ENCODE data around the gene CBLN1. TPM values are rescaled to one million over a fixed set of nuclear protein-coding genes. Genes with fewer than 3 reads are reported as not detected.
A peak's percentile ranks its signal among the peaks of the same experiment; 100 is the strongest.

Gene CBLN1
- total RNA-seq, 1 experiment from 2014 or later = not detected

DNA sequence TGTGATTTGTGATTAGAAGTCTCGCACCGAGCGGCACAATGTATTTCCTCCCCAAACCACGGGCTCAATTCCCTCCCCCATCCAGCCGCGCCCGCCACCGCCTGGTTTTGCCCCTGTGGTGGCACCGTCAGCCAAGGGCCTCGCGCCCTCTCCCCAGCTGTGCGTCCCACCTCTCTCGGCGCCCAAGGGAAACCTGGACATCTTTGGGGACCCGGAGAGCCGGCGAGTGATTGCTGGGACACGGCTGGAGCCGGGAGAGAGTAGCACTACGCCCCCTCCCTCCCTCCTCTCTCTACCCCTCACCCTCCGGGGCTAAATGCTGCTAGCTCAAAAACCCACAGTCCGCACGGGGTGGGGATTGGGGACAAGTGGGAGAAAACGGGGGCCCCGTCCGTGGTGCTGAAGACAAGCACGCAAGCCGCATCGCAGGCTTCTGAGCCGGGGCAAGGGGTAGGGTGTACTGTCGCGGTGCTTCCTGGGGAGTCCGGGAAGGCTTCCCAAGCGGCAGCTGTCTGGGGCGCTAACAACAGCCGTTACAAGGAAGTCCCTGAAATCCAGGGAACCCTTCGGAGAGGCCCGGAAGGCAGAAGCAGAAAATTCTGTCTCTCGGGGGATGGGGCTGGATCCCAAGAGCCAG lies 1.4 kb downstream of the CBLN1 start:
- H3K27ac ChIP-seq (ENCODE audit: low read depth, low read length) = no peak overlapping the region
- H3K4me1 ChIP-seq (ENCODE audit: control insufficient read depth in 1 of 2, insufficient read depth in 2 of 2, low read length in 2 of 2) = no peaks in the 10 kb centered on the region
- ChIA-PET POLR2A (no interaction called here), RAD21 (ENCODE audit: low non-redundant PET in 1 of 2, low total read pairs in 2 of 2, uncharacterized antibody in 2 of 2, unreplicated experiment in 2 of 2) (no interaction called here), CTCF (no interaction called here)
- TF ChIP-seq SIN3A (IDR thresholded peaks at IDR 0.05; ENCODE audit: low read depth) = no peak
- TF ChIP-seq, protein P1, sequence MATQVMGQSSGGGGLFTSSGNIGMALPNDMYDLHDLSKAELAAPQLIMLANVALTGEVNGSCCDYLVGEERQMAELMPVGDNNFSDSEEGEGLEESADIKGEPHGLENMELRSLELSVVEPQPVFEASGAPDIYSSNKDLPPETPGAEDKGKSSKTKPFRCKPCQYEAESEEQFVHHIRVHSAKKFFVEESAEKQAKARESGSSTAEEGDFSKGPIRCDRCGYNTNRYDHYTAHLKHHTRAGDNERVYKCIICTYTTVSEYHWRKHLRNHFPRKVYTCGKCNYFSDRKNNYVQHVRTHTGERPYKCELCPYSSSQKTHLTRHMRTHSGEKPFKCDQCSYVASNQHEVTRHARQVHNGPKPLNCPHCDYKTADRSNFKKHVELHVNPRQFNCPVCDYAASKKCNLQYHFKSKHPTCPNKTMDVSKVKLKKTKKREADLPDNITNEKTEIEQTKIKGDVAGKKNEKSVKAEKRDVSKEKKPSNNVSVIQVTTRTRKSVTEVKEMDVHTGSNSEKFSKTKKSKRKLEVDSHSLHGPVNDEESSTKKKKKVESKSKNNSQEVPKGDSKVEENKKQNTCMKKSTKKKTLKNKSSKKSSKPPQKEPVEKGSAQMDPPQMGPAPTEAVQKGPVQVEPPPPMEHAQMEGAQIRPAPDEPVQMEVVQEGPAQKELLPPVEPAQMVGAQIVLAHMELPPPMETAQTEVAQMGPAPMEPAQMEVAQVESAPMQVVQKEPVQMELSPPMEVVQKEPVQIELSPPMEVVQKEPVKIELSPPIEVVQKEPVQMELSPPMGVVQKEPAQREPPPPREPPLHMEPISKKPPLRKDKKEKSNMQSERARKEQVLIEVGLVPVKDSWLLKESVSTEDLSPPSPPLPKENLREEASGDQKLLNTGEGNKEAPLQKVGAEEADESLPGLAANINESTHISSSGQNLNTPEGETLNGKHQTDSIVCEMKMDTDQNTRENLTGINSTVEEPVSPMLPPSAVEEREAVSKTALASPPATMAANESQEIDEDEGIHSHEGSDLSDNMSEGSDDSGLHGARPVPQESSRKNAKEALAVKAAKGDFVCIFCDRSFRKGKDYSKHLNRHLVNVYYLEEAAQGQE (IDR thresholded peaks at IDR 0.05; ENCODE audit: low read depth) = peak; percentile 13; the same call in 1 of the 2 replicates
- H3K9me3 ChIP-seq (ENCODE audit: control insufficient read depth in 1 of 2, insufficient read depth in 1 of 2, low read depth in 1 of 2, low read length in 2 of 2) = no peaks in the 10 kb centered on the region
- H3K36me3 ChIP-seq (ENCODE audit: control insufficient read depth in 1 of 2, insufficient read depth in 2 of 2, low read length in 2 of 2) = no peaks in the 10 kb centered on the region
- DNase-seq (ENCODE audit: low read depth, low spot score) (no peak), ATAC-seq (no peak)
- no peak overlapping the region for H3K9ac ChIP-seq (ENCODE audit: low read length)
- no peaks in the 10 kb centered on the region for H3K27me3 ChIP-seq (ENCODE audit: insufficient read depth, low read length)
- no peak overlapping the region for H2AFZ ChIP-seq (ENCODE audit: low read depth, low read length, poor library complexity, severe bottlenecking)
- intact Hi-C loops (cut with micrococcal nuclease) = no loop called here
- H3K4me3 ChIP-seq (replicated peaks in 1 of 2; ENCODE audit: low read depth in 1 of 2, low read length in 2 of 2) = no peak overlapping the region
- no TSS peak for BruUV-seq (replicated peaks)
- no peak overlapping the region for H3K4me2 ChIP-seq (ENCODE audit: low read length)
- no peaks in the 10 kb centered on the region for H3K79me2 ChIP-seq (ENCODE audit: insufficient read depth, low read length)
- no peaks in the 10 kb centered on the region for H4K20me1 ChIP-seq (ENCODE audit: insufficient read depth)
- no peaks in the 10 kb centered on the region for H3K9me2 ChIP-seq (ENCODE audit: insufficient read depth)

DNA sequence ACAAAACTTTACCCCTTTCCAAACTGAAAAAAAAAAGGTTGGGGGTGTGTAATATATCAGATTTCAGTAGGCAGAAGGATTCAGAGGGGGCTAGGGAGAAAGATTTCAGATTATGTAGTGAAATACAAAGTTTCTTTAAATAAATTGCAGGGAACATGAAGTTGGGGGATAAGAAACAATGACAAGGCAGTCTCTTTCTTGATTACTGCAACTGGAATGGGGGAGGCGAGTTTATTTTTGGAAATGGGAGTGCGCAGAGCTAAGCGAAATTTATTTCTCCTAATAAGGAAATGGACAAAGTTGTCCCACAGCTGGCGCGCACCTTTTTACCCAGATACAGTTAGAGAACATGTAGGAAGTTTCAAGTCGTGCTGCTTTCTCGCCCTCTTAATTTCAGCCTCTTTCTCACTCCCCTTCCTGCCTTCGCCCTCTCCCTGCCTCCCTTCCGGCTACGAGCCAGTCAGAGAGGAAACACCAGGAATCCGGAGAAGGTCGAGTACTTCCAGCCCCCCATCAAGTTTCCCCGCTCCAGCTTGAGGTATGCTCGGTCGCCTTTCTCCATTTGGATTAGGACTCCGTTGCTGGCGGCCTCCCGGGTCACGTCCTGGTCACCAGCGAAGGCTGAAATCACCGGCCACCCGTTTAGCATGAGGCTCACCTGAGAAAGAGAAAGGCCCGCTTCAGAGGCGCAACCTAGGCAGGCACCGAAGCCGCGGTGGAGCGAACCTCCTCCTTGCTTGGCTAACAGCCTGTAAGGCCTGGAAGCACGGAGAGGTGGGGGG lies 2.5 kb downstream of the CBLN1 start:
- BruUV-seq (replicated peaks) = no TSS peak
- CTCF ChIA-PET = no interaction called here
- H3K4me2 ChIP-seq (ENCODE audit: low read length) = no peak overlapping the region
- H3K36me3 ChIP-seq (ENCODE audit: control insufficient read depth in 1 of 2, insufficient read depth in 2 of 2, low read length in 2 of 2) = no peaks in the 10 kb centered on the region
- TF ChIP-seq, protein P2, sequence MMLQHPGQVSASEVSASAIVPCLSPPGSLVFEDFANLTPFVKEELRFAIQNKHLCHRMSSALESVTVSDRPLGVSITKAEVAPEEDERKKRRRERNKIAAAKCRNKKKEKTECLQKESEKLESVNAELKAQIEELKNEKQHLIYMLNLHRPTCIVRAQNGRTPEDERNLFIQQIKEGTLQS (IDR thresholded peaks at IDR 0.05) = no peak
- TF ChIP-seq POLR2AphosphoS5 (IDR thresholded peaks at IDR 0.05; ENCODE audit: low read depth, low read length) (no peak), YY1 (IDR thresholded peaks at IDR 0.05; ENCODE audit: extremely low read depth, insufficient replicate concordance, low read depth, low read length) (no peak), JUND (IDR thresholded peaks at IDR 0.05) (no peak), TCF7L2 (IDR thresholded peaks at IDR 0.05; ENCODE audit: borderline replicate concordance, extremely low read depth, insufficient read depth, insufficient read length) (no peak), SRF (IDR thresholded peaks at IDR 0.05; ENCODE audit: low read depth) (no peak)
- H3K4me1 ChIP-seq (ENCODE audit: control insufficient read depth in 1 of 2, insufficient read depth in 2 of 2, low read length in 2 of 2) = no peaks in the 10 kb centered on the region
- no peaks in the 10 kb centered on the region for H3K79me2 ChIP-seq (ENCODE audit: insufficient read depth, low read length)
- no peak overlapping the region for H3K27ac ChIP-seq (ENCODE audit: low read depth, low read length)
- no peaks in the 10 kb centered on the region for H4K20me1 ChIP-seq (ENCODE audit: insufficient read depth)
- H2AFZ ChIP-seq (ENCODE audit: low read depth, low read length, poor library complexity, severe bottlenecking) = no peak overlapping the region
- ATAC-seq (no peak), DNase-seq (ENCODE audit: low read depth, low spot score) (no peak)
- no peaks in the 10 kb centered on the region for H3K9me2 ChIP-seq (ENCODE audit: insufficient read depth)
- RAD21 ChIA-PET (ENCODE audit: low non-redundant PET in 1 of 2, low total read pairs in 2 of 2, uncharacterized antibody in 2 of 2, unreplicated experiment in 2 of 2) = no interaction called here
- POLR2A ChIA-PET = no interaction called here
- H3K9ac ChIP-seq (ENCODE audit: low read length) = no peak overlapping the region
- H3K4me3 ChIP-seq (replicated peaks in 1 of 2; ENCODE audit: low read depth in 1 of 2, low read length in 2 of 2) = no peak overlapping the region
- intact Hi-C loops (cut with micrococcal nuclease) = no loop called here
- no peaks in the 10 kb centered on the region for H3K9me3 ChIP-seq (ENCODE audit: control insufficient read depth in 1 of 2, insufficient read depth in 1 of 2, low read depth in 1 of 2, low read length in 2 of 2)
- peaks cover 4% of the 10 kb centered on the region; the same call in 1 of the 2 replicates for H3K27me3 ChIP-seq (ENCODE audit: insufficient read depth, low read length)
